ENCODE results near the gene CD59.
"Not testable (repeated sequence)": the region's sequence is repeated elsewhere in the genome, so short reads cannot be mapped to it uniquely, and the experiment has no call there.

The CD59 gene

DNA sequence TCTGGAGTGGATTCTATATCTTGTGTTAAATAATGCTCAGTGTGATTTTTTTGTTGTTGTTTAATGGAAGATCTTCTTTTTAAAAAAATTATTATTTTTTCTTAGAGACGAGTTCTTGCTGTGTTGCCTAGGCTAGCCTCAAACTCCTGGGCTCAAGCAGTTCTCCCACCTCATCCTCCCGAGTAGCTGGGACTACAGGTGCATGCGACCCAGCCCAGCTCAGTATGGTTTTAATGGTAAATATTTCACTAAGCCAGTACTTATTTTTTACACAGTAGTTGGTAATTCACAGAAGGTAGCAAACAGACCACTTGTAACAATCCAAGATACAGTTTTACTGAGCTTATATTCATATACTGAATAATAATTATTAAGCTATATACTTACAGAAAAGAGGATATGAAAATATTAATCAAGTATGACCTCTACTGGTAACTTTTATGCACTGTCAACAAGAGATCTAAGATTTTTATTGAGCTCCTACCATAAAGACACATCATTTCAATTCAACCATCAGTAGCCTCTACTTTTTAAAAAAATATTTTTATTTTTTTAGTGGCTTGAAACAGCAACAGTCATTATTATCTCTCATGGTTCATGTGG, 6.1 kb upstream of the CD59 start:
- no peak for DNase-seq

- no peak for DNase-seq
Observed at GRCh38 chr11:33741806-33742205, 5.6 kb upstream of the CD59 start.

- DNase-seq, result no peak
Observed at GRCh38 chr11:33737362-33737821, 1.2 kb upstream of the CD59 start.

- DNase-seq, result peak; percentile 62
Observed at GRCh38 chr11:33735271-33736147, 714 bp downstream of the CD59 start.

DNA sequence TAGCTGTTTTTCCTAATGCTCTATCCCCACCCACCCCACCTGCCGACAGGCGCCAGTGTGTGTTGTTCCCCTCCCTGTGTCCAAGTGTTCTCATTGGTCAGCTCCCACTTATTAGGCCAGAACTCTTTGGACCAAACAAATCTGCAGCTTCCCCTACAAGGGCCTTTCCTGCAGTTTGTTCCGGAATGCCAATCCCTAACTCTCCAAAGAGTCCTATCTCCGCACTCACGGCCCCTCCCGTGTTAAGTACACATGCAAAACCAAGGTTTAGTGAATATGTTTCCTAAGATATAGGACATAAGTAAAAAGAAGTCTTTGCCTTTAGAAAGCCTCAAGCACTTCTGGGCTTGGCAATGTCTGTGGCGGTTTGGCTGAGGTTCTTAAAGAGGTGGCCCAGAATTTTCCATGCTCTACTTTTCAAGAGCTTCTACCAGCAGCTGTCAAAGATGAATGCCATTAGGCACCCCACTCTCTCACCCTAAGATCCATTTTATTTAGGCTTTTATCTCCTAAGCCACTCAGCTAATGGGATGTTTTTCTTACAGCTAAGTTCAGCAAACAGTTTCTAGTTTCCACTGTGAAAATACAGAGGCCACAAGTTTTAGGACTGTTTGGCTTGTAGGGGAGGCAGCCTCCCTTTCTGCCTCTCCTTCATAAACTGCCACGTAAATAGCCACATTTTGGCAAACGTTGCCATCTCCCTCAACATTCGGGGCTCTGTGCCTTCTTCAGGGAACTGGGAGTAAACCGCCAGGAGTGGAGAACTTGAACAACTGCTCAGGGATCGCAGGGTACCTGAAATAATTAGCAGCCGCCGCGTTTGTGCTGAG, 1.6 kb downstream of the CD59 start:
- DNase-seq, result no peak

DNA sequence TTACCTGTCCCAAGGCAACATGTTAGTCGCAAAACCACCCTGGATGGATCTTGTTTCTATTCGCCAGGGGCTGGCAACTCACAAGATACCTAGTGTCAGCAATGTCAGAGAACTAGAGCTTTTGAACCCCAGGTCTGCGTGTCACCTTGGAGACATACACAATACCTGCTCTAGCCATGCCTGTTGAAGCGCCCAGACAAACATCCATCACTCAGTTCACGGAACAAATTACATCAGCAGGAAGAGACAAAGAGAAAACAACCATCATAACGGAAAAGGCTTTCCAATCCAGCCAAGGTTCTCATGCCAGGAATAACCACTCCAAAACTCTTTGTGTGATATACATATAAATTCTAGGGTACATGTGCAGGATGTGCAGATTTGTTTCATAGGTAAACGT, 2.2 kb downstream of the CD59 start:
- DNase-seq, result no peak

DNA sequence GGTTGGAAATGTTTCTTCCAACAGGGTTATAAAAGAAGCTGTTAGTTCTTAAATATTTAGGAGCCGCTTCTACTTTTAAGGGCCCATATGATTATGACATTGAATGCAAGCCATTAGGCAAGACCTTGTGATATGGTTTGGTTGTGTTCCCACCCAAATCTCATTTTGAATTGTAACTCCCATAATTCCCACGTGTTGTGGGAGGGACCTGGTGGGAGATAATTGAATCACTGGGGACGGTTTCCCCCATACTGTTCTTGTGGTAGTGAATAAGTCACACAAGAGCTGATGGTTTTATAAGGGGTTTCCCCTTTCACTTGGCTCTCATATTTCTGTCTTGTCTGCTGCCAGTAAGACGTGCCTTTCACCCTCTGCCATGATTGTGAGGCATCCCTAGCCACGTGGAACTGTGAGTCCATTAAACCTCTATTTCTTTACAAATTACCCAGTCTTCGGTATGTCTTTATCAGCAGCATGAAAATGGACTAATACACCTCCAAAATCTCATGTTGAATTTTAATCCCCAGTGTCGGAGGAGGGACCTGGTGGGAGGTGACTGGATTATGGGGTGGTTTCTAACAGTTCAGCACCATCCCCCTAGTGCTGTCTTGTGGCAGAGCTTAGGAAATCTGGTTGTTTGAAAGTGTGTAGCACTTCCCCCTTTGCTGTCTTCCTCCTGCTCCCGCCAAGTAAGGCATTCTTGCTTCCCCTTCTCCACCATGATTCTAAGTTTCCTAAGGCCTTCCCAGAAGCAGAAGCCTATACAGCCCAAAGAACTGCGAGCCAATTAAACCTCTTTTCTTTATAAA, 4.3 kb downstream of the CD59 start:
- DNase-seq, result no peak

GRCh38 chr11:33730716-33731115, 5.5 kb downstream of the CD59 start:
- DNase-seq, result no peak

DNA sequence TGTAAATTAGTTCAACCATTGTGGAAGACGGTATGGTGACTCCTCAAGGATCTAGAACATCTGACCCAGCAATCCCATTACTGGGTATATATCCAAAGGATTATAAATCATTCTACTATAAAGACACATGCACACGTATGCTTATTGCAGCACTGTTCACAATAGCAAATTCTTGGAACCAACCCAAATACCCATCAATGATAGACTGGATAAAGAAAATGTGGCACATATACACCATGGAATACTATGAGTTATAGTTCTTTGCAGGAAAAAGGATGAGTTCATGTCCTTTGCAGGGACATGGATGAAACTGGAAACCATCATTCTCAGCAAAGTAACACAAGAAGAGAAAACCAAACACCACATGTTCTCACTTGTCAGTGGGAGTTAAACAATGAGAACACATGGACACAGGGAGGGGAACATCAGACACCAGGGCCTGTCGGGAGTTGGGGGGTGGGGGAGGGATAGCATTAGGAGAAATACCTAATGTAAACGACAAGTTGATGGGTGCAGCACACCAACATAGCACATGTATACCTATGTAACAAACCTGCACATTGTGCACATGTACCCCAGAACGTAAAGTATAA, 7.1 kb downstream of the CD59 start:
- DNase-seq, result not testable (repeated sequence)

DNA sequence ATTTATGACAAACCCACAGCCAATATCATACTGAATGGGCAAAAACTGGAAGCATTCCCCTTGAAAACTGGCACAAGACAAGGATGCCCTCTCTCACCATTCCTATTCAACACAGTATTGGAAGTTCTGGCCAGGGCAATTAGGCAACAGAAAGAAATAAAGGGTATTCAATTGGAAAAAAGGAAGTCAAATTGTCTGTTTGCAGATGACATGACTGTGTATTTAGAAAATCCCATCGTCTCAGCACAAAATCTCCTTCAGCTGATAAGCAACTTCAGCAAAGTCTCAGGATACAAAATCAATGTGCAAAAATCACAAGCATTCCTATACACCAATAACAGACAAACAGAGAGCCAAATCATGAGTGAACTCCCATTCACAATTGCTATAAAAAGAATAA, 8.7 kb downstream of the CD59 start:
- DNase-seq, result not testable (repeated sequence)

GRCh38 chr11:33725496-33725895, 10.7 kb downstream of the CD59 start:
- no peak for DNase-seq

GRCh38 chr11:33724644-33725035, 11.6 kb downstream of the CD59 start:
- no peak for DNase-seq

DNA sequence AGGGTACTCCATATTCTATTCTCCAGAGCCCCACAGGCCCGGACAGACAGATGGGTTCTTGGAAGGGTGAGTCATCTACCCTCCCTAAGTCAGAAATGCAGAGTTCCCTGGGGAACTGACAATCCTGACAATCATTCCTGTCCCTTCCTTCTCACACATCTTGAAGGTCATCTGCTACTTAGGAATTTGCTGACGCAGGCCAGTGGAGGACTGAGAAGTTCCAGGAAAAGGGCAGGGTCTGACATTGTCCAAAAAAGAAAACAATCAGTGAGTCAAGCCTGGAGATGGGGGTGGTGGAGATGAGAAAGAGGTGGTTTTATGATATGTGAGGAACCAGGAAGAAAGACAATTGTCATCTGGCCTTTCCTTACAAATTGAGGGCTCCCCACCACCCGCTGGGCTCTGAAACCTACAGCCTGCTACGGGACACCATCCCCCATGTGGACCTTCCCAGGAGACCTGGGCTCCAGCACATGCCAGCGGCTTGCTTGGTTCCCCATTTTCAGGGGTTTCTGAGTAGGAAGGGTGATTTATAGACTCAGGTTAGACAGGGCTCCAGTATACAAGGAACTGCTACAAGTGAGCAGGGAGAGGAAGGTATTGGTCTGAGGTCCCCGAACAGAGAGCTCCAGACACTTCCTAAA, 12.9 kb downstream of the CD59 start:
- no peak for DNase-seq

DNA sequence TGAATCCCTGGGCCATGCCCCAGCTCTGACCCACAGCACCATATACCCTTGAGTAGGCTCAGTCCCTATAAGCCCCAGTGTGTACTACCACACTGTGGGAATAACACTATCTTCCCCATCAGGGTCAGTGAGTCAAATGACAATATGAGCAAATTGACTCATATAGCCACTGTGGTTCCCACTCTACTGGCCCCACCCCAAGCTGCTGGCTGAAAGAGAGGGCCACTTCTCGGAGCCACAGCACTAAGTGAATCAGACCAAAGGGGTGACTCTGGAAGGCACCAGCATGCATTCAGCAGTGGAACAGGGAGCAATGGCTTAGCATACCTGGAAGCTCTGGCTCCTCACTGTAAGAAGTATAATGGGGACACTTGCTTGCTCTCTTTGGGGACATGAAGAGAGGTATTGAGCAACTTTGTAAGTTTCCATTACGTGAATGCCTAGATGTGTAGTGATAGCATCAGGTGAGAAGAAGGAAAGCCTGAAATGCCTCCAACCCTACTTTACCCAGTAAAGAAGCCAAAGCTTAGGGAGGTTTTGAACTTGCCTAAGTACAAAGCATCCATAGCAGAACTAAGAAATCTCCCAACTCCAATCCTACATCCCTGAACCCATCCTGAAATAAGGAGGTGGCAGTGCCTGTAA, 13.5 kb downstream of the CD59 start:
- DNase-seq, result no peak

DNA sequence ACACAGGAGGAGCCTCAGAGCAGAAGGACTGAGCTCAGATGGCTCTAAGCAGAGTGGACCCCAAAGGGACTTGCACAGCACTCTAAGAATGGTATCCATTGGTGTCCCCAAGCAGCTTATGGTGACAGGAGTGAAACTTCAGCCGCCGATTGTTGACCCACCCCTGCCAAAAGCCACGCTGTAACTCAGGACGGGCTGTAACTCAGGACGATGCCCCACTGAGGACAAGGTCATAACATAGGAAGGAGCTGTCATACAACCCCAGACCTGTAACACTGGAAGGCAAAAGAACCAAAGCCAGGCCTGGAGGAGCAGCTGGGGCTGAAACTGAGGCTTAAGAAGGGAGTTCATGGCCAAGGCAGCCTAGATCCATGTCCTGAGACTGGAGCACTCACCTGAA, 14.2 kb downstream of the CD59 start:
- DNase-seq, result no peak

DNA sequence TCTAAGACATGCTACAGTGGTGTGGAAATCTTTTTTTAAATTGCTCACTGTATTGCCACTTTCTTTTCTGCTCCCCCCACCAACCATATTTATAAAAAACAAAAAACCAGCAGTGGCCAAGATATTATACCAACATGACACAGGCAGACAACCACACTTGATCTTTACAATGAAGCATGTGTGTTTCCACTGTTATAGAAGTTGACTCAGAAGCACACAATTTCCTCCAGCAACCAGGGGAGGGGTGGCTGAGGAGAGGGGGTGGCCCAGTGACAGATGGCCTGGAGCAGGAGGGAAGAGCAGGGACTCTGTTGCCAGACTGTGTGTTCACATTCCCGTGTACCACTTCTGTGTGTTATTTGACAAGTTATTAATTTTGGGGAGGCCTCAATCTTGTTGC, 14.8 kb downstream of the CD59 start:
- no peak for DNase-seq

DNA sequence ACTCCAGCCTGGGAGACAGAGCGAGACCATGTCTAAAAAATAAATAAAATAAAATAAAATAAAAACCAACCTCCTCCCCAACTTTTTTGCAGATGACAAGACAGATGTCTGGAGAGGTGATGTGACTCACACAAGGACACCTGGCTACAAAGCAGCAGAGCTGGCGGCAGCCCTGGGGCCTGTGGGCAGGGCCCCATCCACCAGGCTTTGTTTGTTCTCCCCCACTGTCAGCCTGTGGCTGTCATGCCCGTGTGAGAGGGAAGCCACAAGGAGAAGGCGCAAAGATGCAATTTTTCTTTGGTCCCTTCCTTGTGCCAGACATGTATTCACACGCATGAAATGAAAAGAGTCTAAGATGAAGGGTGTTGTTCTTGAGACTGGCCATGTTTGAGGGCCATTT, 16.6 kb downstream of the CD59 start:
- DNase-seq, result no peak

GRCh38 chr11:33718440-33718839, 17.8 kb downstream of the CD59 start:
- no peak for DNase-seq

- no peak for DNase-seq
Observed at GRCh38 chr11:33716243-33716642, 20.0 kb downstream of the CD59 start.

GRCh38 chr11:33713856-33714398, 22.3 kb downstream of the CD59 start:
- DNase-seq, result no peak
